AG08395 (cell line): ENCODE results near the gene RAB7A.

ENCODE experiments used
- DNase-seq: peaks from one replicate; pipeline ENCODE4 v3.0.0; 2012; ENCODE audit warnings: mixed read lengths, low spot score

RAB7A gene

GRCh38 chr3:128853826-128854225, 127.8 kb downstream of the RAB7A start:
- DNase-seq: no peak

- DNase-seq: no peak
Observed at GRCh38 chr3:128854475-128854874, 128.5 kb downstream of the RAB7A start.

GRCh38 chr3:128855569-128855968, 129.6 kb downstream of the RAB7A start:
- DNase-seq: no peak

- no peak for DNase-seq
Observed at GRCh38 chr3:128858167-128858566, 132.2 kb downstream of the RAB7A start.

GRCh38 chr3:128859630-128860029, 133.6 kb downstream of the RAB7A start:
- no peak for DNase-seq

GRCh38 chr3:128861491-128861890, 135.5 kb downstream of the RAB7A start:
- DNase-seq: no peak

- DNase-seq: no peak
Observed at GRCh38 chr3:128863560-128863959, 137.6 kb downstream of the RAB7A start.
